ENCODE data around the gene NPAS3. TPM values are rescaled to one million over a fixed set of nuclear protein-coding genes. Genes with fewer than 3 reads are reported as not detected.

The NPAS3 gene
- total RNA-seq, 1 experiment from 2014 or later, result 0.36 TPM

DNA sequence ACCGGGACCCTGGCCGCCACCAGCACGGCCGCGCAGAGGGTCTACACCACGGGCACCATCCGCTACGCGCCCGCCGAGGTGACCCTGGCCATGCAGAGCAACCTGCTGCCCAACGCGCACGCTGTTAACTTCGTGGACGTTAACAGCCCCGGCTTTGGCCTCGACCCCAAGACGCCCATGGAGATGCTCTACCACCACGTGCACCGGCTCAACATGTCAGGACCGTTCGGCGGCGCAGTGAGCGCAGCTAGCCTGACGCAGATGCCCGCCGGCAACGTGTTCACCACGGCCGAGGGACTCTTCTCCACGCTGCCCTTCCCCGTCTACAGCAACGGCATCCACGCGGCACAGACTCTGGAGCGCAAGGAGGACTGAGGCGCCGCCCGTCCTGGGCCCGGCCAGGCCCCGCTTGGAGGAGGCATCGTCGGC lies 862.1 kb downstream of the NPAS3 start:
- Histone ChIP-seq H3K27ac (ENCODE audit: low read length) (no peak overlapping the region), H3K9ac (ENCODE audit: low read length) (no peak overlapping the region), H3K27me3 (ENCODE audit: low read length) (no peaks in the 10 kb centered on the region), H2AFZ (ENCODE audit: low read length) (no peak overlapping the region), H3K79me2 (ENCODE audit: low read length) (no peaks in the 10 kb centered on the region), H3K4me2 (ENCODE audit: low read length) (no peak overlapping the region), H3K4me1 (ENCODE audit: insufficient read depth, low read length) (no peaks in the 10 kb centered on the region; the same call in 1 of the 2 replicates), H3K9me2 (replicated peaks; ENCODE audit: low read length) (no peaks in the 10 kb centered on the region), H4K20me1 (ENCODE audit: low read length) (no peaks in the 10 kb centered on the region), H3K4me3 (ENCODE audit: low read length) (no peak overlapping the region), H3F3A (ENCODE audit: low read length, unreplicated experiment) (no peaks in the 10 kb centered on the region), H3K36me3 (ENCODE audit: low read depth, low read length) (no peaks in the 10 kb centered on the region), H3K9me3 (ENCODE audit: low read length) (no peaks in the 10 kb centered on the region)
- no TSS peak for BruUV-seq (replicated peaks)
- intact Hi-C loops (cut with micrococcal nuclease), result no loop called here
- ChIA-PET POLR2A (ENCODE audit: unreplicated experiment) (no interaction called here), CTCF (no interaction called here)
- TF ChIP-seq, protein P1, sequence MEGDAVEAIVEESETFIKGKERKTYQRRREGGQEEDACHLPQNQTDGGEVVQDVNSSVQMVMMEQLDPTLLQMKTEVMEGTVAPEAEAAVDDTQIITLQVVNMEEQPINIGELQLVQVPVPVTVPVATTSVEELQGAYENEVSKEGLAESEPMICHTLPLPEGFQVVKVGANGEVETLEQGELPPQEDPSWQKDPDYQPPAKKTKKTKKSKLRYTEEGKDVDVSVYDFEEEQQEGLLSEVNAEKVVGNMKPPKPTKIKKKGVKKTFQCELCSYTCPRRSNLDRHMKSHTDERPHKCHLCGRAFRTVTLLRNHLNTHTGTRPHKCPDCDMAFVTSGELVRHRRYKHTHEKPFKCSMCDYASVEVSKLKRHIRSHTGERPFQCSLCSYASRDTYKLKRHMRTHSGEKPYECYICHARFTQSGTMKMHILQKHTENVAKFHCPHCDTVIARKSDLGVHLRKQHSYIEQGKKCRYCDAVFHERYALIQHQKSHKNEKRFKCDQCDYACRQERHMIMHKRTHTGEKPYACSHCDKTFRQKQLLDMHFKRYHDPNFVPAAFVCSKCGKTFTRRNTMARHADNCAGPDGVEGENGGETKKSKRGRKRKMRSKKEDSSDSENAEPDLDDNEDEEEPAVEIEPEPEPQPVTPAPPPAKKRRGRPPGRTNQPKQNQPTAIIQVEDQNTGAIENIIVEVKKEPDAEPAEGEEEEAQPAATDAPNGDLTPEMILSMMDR (conservative IDR thresholded peaks at IDR 0.05; ENCODE audit: low read depth, low read length), result no peak
- no peak for DNase-seq
- no peak for ATAC-seq

DNA sequence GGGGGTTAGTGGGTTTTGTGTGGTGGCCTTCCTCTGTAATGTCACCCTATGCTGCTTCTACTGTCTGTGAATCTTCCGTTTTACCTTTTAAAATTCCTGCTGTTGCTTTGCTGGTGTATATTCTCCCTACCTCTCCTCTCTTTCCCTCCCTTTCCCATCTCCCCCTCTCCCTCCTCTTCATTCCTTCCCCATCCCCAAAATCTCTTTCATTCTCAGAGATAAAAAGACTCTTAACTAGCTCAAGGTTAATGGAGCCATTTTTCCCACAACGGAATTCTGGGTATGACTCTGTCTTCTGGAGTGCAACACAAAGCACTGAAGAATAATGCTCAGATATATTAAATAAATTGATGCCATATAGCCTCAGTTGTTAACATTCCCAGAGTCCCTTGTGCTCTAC lies 864.1 kb downstream of the NPAS3 start:
- POLR2A ChIA-PET (ENCODE audit: unreplicated experiment), result no interaction called here
- intact Hi-C loops (cut with micrococcal nuclease), result no loop called here
- Histone ChIP-seq H3K79me2 (ENCODE audit: low read length) (no peaks in the 10 kb centered on the region), H2AFZ (ENCODE audit: low read length) (no peak overlapping the region), H3K4me1 (ENCODE audit: insufficient read depth, low read length) (no peaks in the 10 kb centered on the region), H3K27ac (ENCODE audit: low read length) (no peak overlapping the region), H3K4me2 (ENCODE audit: low read length) (no peak overlapping the region), H3K9me3 (ENCODE audit: low read length) (no peaks in the 10 kb centered on the region), H3K27me3 (ENCODE audit: low read length) (no peaks in the 10 kb centered on the region), H3K9me2 (replicated peaks; ENCODE audit: low read length) (no peaks in the 10 kb centered on the region), H3K4me3 (ENCODE audit: low read length) (no peak overlapping the region), H3K36me3 (ENCODE audit: low read depth, low read length) (no peaks in the 10 kb centered on the region), H3K9ac (ENCODE audit: low read length) (no peak overlapping the region), H3F3A (ENCODE audit: low read length, unreplicated experiment) (no peaks in the 10 kb centered on the region), H4K20me1 (ENCODE audit: low read length) (no peaks in the 10 kb centered on the region)
- CTCF ChIA-PET, result no interaction called here
- DNase-seq, result no peak
- no TSS peak for BruUV-seq (replicated peaks)
- TF ChIP-seq, protein P1 (conservative IDR thresholded peaks at IDR 0.05; ENCODE audit: low read depth, low read length), result no peak
- TF ChIP-seq EZH2phosphoT487 (IDR thresholded peaks at IDR 0.05; ENCODE audit: borderline replicate concordance, low read length) (no peak), EZH2 (IDR thresholded peaks at IDR 0.05; ENCODE audit: low read length, unreplicated experiment) (no peak)
- ATAC-seq, result no peak

DNA sequence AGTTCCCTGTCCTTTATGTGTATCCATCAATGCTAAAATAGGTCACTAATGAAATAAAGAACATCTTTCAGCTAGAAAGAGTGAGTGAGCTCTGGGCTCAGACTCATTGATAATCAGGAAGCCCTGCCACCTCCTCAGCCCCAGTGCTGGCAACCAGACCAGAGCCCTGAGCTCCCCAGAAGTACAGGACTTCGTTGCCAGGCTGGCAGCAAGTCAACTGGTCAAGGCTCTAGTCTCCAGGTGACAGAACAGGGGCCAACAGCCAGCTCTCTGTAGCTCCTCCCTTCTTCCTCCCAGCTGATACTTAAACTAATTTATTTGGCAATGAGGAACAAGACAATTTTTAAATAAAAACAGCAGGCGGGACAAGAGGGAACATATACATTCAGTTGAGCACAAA lies 866.9 kb downstream of the NPAS3 start:
- no peak overlapping the region for H3K27ac ChIP-seq (ENCODE audit: low read length)
- H3K36me3 ChIP-seq (ENCODE audit: low read depth, low read length), result no peaks in the 10 kb centered on the region
- ATAC-seq, result no peak
- no peaks in the 10 kb centered on the region for H3K4me1 ChIP-seq (ENCODE audit: insufficient read depth, low read length)
- no peak for DNase-seq
- H3K9me3 ChIP-seq (ENCODE audit: low read length), result no peaks in the 10 kb centered on the region
- intact Hi-C loops (cut with micrococcal nuclease), result no loop called here
- ChIA-PET POLR2A (ENCODE audit: unreplicated experiment) (no interaction called here), CTCF (no interaction called here)
- H3K4me2 ChIP-seq (ENCODE audit: low read length), result no peak overlapping the region
- H3K9me2 ChIP-seq (replicated peaks; ENCODE audit: low read length), result no peaks in the 10 kb centered on the region
- 0 out of 2 replicates have a peak, but pooled peaks cover 1% of the 10 kb centered on the region for H3K27me3 ChIP-seq (ENCODE audit: low read length)
- H3K79me2 ChIP-seq (ENCODE audit: low read length), result no peaks in the 10 kb centered on the region
- no peaks in the 10 kb centered on the region for H3F3A ChIP-seq (ENCODE audit: low read length, unreplicated experiment)
- H2AFZ ChIP-seq (ENCODE audit: low read length), result no peak overlapping the region
- TF ChIP-seq EZH2 (IDR thresholded peaks at IDR 0.05; ENCODE audit: low read length, unreplicated experiment) (no peak), EZH2phosphoT487 (IDR thresholded peaks at IDR 0.05; ENCODE audit: borderline replicate concordance, low read length) (no peak)
- TF ChIP-seq, protein P1 (conservative IDR thresholded peaks at IDR 0.05; ENCODE audit: low read depth, low read length), result no peak
- no peaks in the 10 kb centered on the region for H4K20me1 ChIP-seq (ENCODE audit: low read length)
- no peak overlapping the region for H3K9ac ChIP-seq (ENCODE audit: low read length)
- no TSS peak for BruUV-seq (replicated peaks)
- H3K4me3 ChIP-seq (ENCODE audit: low read length), result no peak overlapping the region

All from PC-3 (cell line).